Activated CD4-positive, alpha-beta T cell treated with anti-CD3 and anti-CD28 coated beads, Interleukin-2, amount 50 U/mL, for 16 hours (primary cell): Measurements from ENCODE around the gene FBXO17.
"Not testable (repeated sequence)": the region's sequence is repeated elsewhere in the genome, so short reads cannot be mapped to it uniquely, and the experiment has no call there.

Experiments used
- DNase-seq: peaks from one replicate; pipeline ENCODE4 v3.0.0-alpha.2; 2020

FBXO17 gene

GRCh38 chr19:38941979-38942378 is 33.6 kb downstream of the FBXO17 start:
- no peak for DNase-seq

GRCh38 chr19:38941466-38941865 is 34.1 kb downstream of the FBXO17 start:
- not testable (repeated sequence) for DNase-seq

DNA sequence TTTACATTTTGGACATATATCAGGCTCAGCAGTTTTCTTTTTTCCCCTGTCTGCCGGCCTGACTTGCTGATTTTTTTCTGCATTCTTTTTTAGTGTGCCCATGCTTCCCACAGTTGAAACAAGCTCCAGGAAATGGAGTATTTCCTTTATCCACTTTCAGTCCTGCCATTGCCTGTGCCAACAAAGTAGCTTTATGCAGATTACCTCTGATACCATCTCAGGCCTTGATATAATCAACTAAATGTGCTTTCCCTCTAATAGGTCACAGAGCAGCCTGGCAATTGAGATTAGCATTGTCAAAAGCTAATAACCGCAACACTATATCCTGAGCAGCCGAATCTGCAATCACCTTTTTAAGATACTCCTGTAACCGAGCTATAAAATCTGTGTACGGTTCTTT is 35.6 kb downstream of the FBXO17 start:
- no peak for DNase-seq

DNA sequence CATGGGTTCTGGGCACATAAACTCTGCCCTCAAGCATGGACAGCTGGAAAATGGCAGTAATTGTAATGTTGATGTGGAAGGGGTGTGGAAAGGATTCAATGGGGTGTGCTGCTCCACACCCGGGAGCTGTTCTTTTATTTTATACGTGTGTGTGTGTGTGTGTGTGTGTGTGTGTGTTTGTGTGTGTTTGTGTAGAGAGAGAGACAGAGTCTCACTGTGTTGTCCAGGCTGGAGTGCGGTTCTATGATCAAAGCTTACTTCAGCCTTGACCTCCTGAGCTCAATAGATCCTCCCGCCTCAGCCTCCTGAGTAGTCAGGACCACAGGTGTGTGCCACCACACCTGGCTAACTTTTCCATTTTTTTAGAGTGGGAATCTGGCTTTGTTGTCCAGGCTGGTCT is 42.0 kb downstream of the FBXO17 start:
- no peak for DNase-seq

DNA sequence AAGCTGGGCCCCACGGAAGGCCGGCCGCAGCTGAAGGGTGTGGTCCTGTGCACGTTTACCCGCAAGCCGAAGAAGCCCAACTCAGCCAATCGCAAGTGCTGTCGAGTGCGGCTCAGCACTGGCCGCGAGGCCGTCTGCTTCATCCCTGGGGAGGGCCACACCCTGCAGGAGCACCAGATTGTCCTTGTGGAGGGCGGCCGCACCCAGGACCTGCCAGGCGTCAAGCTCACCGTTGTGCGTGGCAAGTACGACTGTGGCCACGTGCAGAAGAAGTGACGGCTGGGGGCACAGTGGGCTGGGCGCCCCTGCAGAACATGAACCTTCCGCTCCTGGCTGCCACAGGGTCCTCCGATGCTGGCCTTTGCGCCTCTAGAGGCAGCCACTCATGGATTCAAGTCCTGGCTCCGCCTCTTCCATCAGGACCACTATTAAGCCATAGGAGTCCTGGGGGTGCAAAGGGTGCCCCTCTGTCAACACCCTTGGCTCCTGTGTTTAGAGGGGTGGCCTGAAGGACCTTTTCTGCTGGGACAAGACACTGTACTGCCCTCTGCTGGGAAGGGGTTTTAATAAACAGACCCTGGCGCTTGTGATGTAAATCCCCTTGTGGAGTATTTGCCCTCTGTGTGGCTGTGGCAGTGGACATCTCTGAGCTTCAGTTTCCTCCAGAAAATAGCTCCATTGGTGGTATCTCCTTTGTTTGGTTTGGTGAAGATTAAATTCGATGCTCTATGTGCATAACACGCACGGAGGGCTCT is 42.9 kb downstream of the FBXO17 start:
- peak; percentile 58 for DNase-seq

DNA sequence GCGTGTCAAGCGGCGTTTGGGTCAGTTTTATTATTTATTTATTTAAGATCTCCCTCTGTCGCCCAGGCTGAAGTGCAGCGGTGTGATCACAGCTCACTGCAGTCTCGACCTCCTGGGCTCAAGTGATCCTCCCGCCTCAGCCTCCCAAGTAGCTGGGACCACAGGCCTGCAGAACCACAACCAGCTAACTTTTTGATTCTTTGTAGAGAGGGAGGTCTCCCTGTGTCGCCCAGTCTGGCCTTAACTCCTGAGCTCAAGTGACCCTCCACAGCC is 44.1 kb downstream of the FBXO17 start:
- no peak for DNase-seq

- DNase-seq, result peak; percentile 100
Observed at GRCh38 chr19:38930776-38931520, 44.6 kb downstream of the FBXO17 start, which contains the start of gene MRPS12. TSS of gene MRPS12 (plus strand) at chr19:38930944. CDS start at chr19:38931295, 351 bp downstream.

GRCh38 chr19:38929929-38930775 is 45.4 kb downstream of the FBXO17 start, which contains the start of gene SARS2:
TSS of gene SARS2 (minus strand) at chr19:38930763. CDS start at chr19:38930736, 27 bp downstream.
- DNase-seq, result peak; percentile 94

- DNase-seq, result no peak
Observed at GRCh38 chr19:38928391-38929001, 47.0 kb downstream of the FBXO17 start.

DNA sequence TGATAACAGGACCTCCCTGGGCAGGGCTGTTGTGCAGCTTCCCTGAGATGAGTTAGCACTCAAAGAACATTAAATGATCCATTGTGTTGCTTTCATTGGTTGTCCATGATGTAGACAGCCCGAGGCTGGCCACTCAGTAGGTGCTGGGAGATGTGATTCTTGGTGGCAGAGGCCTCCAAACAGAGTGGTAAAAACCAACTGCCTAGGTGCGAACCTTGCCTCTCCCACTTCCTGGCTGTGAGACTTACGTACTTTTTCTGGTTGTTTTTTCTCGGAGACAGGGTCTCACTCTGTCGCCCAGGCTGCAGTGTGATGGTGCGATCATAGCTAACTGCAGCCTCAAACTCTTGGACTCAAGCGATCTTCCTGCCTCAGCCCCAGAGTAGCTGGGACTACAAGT is 51.2 kb downstream of the FBXO17 start:
- no peak for DNase-seq

DNA sequence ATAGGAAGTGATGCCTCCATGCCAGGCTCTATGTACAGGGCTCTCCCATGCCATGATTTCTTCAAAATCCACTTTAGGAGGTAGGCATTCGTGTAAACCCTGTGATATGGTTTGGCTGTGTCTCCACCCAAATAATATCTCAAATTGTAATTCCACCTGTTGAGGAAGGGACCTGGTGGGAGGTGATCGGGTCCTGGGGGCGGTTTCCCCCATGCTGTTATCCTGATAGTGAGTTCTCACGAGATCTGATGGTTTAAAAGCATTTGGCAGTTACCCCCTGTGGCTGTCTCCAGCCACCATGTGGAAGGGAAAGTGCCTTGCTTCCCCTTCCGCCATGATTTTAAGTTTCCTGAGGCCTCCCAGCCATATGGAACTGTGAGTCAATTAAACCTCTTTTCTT is 53.1 kb downstream of the FBXO17 start:
- no peak for DNase-seq

DNA sequence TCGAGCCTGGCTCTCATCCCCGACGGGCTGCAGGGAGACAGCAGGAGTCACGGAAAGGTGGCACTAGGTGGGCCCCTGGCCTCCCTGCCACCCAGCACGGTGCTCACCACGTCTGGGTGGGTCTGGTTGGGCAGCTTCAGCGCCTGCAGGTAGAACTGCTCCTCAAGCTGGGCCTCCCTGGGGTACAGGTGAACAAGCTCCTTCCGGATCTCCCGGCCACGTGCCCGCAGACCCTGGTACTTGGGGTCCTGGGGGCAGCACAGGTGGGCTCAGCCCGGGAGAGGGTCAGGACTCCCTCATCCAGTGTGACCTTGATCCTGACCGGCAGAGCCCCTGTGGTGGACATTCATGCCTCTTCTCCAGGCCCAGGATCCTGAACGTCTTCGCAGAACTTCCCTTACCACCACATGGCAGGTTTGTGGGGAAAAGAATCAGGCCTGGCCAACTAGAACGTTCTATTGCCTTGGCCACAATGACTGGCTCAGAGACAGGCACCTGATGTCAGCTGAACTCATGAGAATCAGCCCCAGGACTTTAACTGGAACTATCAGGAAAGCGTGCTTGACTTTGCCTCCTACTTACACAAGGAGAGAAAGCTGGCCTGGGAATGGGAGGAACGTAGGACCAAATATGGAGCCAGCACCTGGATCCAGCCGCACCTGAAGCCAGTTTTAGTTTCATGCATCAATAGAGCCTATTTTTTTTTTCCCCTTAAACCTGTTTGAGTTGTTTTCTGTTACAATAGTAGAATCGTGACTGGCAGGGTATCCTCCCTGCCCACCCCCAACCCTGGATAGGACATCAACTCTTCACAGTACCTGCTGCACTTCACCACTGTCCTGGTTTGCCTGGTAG is 53.9 kb downstream of the FBXO17 start:
- no peak for DNase-seq

DNA sequence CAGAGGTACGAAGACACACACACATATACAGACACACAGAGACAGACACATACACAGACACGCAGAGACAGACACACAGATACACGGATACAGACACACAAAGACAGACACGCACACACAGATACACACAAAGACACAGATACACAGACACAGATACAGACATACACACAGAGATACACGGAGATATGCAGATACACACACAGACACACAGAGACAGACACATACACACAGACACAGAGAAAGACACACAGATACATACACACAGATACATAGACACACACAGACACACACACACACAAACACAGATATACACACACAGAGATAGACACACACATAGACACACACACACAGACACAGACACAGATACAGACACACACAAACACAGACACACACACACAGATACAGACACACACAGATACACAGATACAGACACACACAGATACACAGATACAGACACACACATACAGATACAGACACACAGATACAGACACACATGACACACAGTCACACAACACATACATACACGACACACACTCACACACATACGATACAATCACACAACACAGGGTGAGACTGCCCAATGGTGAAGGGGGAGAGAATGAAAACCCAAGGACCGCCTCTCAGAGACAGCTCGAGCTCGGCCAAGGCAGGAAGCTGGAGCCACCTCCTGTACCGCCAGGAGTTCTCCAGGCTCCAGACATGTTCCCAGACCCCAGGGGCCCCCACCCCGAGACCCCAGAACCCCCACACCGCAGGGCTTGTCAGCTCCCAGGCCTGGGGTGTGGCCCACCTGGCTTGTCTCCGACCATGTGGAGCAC is 54.7 kb downstream of the FBXO17 start:
- no peak for DNase-seq

GRCh38 chr19:38919837-38920601 is 55.5 kb downstream of the FBXO17 start:
- no peak for DNase-seq

DNA sequence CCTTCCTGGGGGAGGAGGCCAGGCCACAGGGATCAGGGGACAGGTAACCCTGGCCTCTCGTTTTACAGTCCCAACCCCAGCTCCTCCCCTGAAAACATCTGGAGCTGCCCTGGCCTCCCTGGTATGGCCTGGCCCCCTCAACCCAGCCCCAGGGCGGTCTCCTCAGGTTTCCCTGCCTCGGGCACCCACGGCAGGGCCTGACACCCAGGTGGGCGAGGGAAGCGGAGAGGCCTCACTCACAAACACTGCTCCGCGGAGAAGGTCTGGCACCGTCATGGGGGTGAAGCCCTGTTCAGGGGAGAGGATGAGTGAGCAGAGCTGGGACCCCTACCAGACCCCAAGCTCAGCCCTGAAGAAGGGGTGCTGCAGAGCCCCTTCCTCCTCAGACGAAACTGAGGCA is 57.0 kb downstream of the FBXO17 start:
- DNase-seq, result no peak

- DNase-seq, result no peak
Observed at GRCh38 chr19:38917921-38918491, 57.5 kb downstream of the FBXO17 start.

DNA sequence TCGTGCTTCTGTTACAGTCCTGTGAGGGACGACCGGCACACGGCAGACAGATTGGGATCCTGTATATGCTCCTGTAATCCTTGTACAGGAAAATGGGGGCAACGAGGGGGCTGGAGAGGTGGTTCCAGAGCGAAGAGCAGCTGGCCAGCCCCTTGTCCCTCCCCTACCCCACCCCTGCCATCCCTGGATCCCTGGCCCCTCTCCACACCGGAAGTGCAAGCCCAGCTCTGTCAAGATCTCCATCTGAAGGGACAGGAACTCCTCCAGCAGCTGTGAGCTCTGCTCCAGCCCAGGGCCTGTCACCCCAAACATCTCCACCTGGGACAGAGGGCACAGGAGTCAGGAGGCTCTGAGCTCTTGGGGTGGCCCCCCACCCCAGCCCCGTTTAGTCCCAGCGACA is 58.0 kb downstream of the FBXO17 start:
- DNase-seq, result no peak

GRCh38 chr19:38915329-38916321 is 59.9 kb downstream of the FBXO17 start:
- no peak for DNase-seq

- no peak for DNase-seq
Observed at GRCh38 chr19:38913958-38914357, 61.6 kb downstream of the FBXO17 start.
